KMS-11 (cell line): ENCODE measurements around the gene ATF1.

Experiments
- H2AFZ ChIP-seq: fragments of 200-600 bp; sonication (generic); 2 replicates; pipeline ENCODE4 v1.6.1; 2016; ENCODE audit warnings: antibody characterized with exemption, mixed run types, low read depth
- H3K27ac ChIP-seq: fragments of 200-600 bp; sonication (generic); 2 replicates; pipeline ENCODE4 v1.6.1; 2016; ENCODE audit warnings: mild to moderate bottlenecking, mixed run types
- H3K27me3 ChIP-seq: fragments of 200-600 bp; sonication (generic); 2 replicates; pipeline ENCODE4 v1.6.1; 2017; ENCODE audit warnings: mild to moderate bottlenecking, low read depth, mixed run types, moderate library complexity; ENCODE audit not compliant: insufficient read depth
- H3K36me3 ChIP-seq: fragments of 200-600 bp; sonication (generic); 2 replicates; pipeline ENCODE4 v1.6.1; 2017; ENCODE audit warnings: mild to moderate bottlenecking, mixed run types; ENCODE audit not compliant: insufficient read depth
- H3K4me1 ChIP-seq: fragments of 200-600 bp; sonication (generic); 2 replicates; pipeline ENCODE4 v1.6.1; 2016; ENCODE audit warnings: mild to moderate bottlenecking, low read depth, mixed run types; ENCODE audit not compliant: poor library complexity, severe bottlenecking
- H3K4me2 ChIP-seq: fragments of 200-600 bp; sonication (generic); 2 replicates; pipeline ENCODE4 v1.7.0; 2016; ENCODE audit warnings: mild to moderate bottlenecking, mixed run types
- H3K4me3 ChIP-seq: fragments of 200-600 bp; sonication (generic); IDR thresholded peaks from 2 replicates; pipeline ENCODE4 v1.6.1; 2017; ENCODE audit warnings: low read depth, low read length, mixed read lengths; ENCODE audit not compliant: insufficient read depth
- H3K79me2 ChIP-seq: fragments of 200-600 bp; sonication (generic); 2 replicates; pipeline ENCODE4 v1.6.1; 2016; ENCODE audit warnings: low read depth, mixed run types; ENCODE audit not compliant: insufficient read depth
- H3K9ac ChIP-seq: fragments of 200-600 bp; sonication (generic); 2 replicates; pipeline ENCODE4 v1.6.1; 2016; ENCODE audit warnings: mild to moderate bottlenecking, mixed run types
- H4K20me1 ChIP-seq: fragments of 200-600 bp; sonication (generic); 2 replicates; pipeline ENCODE4 v1.6.1; 2016; ENCODE audit warnings: mild to moderate bottlenecking, mixed run types; ENCODE audit not compliant: insufficient read depth
- TF ChIP-seq, protein P1 (sequence below): fragments of 200-600 bp; sonication (generic); conservative IDR thresholded peaks from 2 replicates; pipeline ENCODE4 v1.6.1; 2017; ENCODE audit warnings: low read depth, mild to moderate bottlenecking, antibody characterized with exemption, low read length, moderate library complexity, mixed read lengths

The ATF1 gene

GRCh38 chr12:50780013-50780412, 16.1 kb downstream of the ATF1 start:
- TF ChIP-seq, protein P1, sequence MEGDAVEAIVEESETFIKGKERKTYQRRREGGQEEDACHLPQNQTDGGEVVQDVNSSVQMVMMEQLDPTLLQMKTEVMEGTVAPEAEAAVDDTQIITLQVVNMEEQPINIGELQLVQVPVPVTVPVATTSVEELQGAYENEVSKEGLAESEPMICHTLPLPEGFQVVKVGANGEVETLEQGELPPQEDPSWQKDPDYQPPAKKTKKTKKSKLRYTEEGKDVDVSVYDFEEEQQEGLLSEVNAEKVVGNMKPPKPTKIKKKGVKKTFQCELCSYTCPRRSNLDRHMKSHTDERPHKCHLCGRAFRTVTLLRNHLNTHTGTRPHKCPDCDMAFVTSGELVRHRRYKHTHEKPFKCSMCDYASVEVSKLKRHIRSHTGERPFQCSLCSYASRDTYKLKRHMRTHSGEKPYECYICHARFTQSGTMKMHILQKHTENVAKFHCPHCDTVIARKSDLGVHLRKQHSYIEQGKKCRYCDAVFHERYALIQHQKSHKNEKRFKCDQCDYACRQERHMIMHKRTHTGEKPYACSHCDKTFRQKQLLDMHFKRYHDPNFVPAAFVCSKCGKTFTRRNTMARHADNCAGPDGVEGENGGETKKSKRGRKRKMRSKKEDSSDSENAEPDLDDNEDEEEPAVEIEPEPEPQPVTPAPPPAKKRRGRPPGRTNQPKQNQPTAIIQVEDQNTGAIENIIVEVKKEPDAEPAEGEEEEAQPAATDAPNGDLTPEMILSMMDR: no peak
- peaks cover 27% of the 10 kb centered on the region; the same call in 1 of the 2 replicates for H3K79me2 ChIP-seq
- H2AFZ ChIP-seq: no peak overlapping the region
- no peaks in the 10 kb centered on the region for H3K4me1 ChIP-seq
- no peak overlapping the region for H3K9ac ChIP-seq
- no peak overlapping the region for H3K27ac ChIP-seq
- H4K20me1 ChIP-seq: no peaks in the 10 kb centered on the region
- no peaks in the 10 kb centered on the region for H3K36me3 ChIP-seq
- H3K4me2 ChIP-seq: no peak overlapping the region
- no peak overlapping the region for H3K4me3 ChIP-seq
- H3K27me3 ChIP-seq: no peaks in the 10 kb centered on the region

- TF ChIP-seq, protein P1: no peak
- H3K4me2 ChIP-seq: no peak overlapping the region
- H3K27ac ChIP-seq: no peak overlapping the region
- no peaks in the 10 kb centered on the region for H3K27me3 ChIP-seq
- H3K9ac ChIP-seq: no peak overlapping the region
- H3K4me3 ChIP-seq: no peak overlapping the region
- H3K79me2 ChIP-seq: 0 out of 2 replicates have a peak, but pooled peaks cover 7% of the 10 kb centered on the region
- no peak overlapping the region for H2AFZ ChIP-seq
- no peaks in the 10 kb centered on the region for H4K20me1 ChIP-seq
- no peaks in the 10 kb centered on the region for H3K4me1 ChIP-seq
- peaks cover 3% of the 10 kb centered on the region; the same call in 1 of the 2 replicates for H3K36me3 ChIP-seq
These were observed 20.6 kb downstream of the ATF1 start for GRCh38 chr12:50784501-50784900.

GRCh38 chr12:50785406-50786001, 21.6 kb downstream of the ATF1 start:
- no peak overlapping the region for H3K4me2 ChIP-seq
- H3K4me1 ChIP-seq: no peaks in the 10 kb centered on the region
- H3K36me3 ChIP-seq: peaks cover 3% of the 10 kb centered on the region; the same call in 1 of the 2 replicates
- no peak overlapping the region for H3K27ac ChIP-seq
- TF ChIP-seq, protein P1: no peak
- no peak overlapping the region for H2AFZ ChIP-seq
- H3K27me3 ChIP-seq: no peaks in the 10 kb centered on the region
- H4K20me1 ChIP-seq: no peaks in the 10 kb centered on the region
- 0 out of 2 replicates have a peak, but pooled peaks cover 7% of the 10 kb centered on the region for H3K79me2 ChIP-seq
- H3K4me3 ChIP-seq: no peak overlapping the region
- H3K9ac ChIP-seq: no peak overlapping the region

GRCh38 chr12:50786498-50787231, 22.8 kb downstream of the ATF1 start:
- TF ChIP-seq, protein P1: no peak
- no peak overlapping the region for H3K27ac ChIP-seq
- no peaks in the 10 kb centered on the region for H4K20me1 ChIP-seq
- 0 out of 2 replicates have a peak, but pooled peaks cover 7% of the 10 kb centered on the region for H3K79me2 ChIP-seq
- no peak overlapping the region for H3K9ac ChIP-seq
- no peaks in the 10 kb centered on the region for H3K27me3 ChIP-seq
- H3K4me2 ChIP-seq: no peak overlapping the region
- H3K4me3 ChIP-seq: no peak overlapping the region
- H3K36me3 ChIP-seq: peaks cover 3% of the 10 kb centered on the region; the same call in 1 of the 2 replicates
- no peaks in the 10 kb centered on the region for H3K4me1 ChIP-seq
- no peak overlapping the region for H2AFZ ChIP-seq
